ENCODE data around the gene XYLB. TPM values are rescaled to one million over a fixed set of nuclear protein-coding genes. Genes with fewer than 3 reads are reported as not detected.

XYLB gene
- total RNA-seq, 1 experiment from 2014 or later, result 6.6 TPM

GRCh38 chr3:38460377-38461270, 114.0 kb downstream of the XYLB start:
- intact Hi-C loops (cut with micrococcal nuclease; ENCODE audit: unreplicated experiment) (no loop called here), in situ Hi-C loops (cut with HindIII; ENCODE audit: low pct_unique_long_range_greater_than_20kb, low sequenced_read_pairs) (no loop called here)
- ChIA-PET POLR2A (no interaction called here), CTCF (no interaction called here)
- Histone ChIP-seq H3K27me3 (ENCODE audit: control insufficient read depth, insufficient read depth, low read length) (no peaks in the 10 kb centered on the region), H3K9me3 (ENCODE audit: control insufficient read depth, insufficient read depth, low read depth, low read length) (no peaks in the 10 kb centered on the region), H3K36me3 (ENCODE audit: control insufficient read depth, insufficient read depth, low read length) (no peaks in the 10 kb centered on the region), H3K4me3 (ENCODE audit: low read depth in 2 of 2, low read length in 2 of 2) (no peak overlapping the region), H3K4me1 (ENCODE audit: control insufficient read depth, insufficient read depth, low read length) (peaks cover 7% of the 10 kb centered on the region; the same call in 1 of the 2 replicates), H3K27ac (ENCODE audit: low read length) (no peak overlapping the region)
- TF ChIP-seq SIN3A (IDR thresholded peaks at IDR 0.05; ENCODE audit: borderline replicate concordance, insufficient read depth, low read depth, low read length) (no peak), TCF7L2 (IDR thresholded peaks at IDR 0.05; ENCODE audit: low read depth, low read length) (no peak), POLR2AphosphoS5 (IDR thresholded peaks at IDR 0.05; ENCODE audit: low read depth, low read length) (no peak)
- TF ChIP-seq, protein P1, sequence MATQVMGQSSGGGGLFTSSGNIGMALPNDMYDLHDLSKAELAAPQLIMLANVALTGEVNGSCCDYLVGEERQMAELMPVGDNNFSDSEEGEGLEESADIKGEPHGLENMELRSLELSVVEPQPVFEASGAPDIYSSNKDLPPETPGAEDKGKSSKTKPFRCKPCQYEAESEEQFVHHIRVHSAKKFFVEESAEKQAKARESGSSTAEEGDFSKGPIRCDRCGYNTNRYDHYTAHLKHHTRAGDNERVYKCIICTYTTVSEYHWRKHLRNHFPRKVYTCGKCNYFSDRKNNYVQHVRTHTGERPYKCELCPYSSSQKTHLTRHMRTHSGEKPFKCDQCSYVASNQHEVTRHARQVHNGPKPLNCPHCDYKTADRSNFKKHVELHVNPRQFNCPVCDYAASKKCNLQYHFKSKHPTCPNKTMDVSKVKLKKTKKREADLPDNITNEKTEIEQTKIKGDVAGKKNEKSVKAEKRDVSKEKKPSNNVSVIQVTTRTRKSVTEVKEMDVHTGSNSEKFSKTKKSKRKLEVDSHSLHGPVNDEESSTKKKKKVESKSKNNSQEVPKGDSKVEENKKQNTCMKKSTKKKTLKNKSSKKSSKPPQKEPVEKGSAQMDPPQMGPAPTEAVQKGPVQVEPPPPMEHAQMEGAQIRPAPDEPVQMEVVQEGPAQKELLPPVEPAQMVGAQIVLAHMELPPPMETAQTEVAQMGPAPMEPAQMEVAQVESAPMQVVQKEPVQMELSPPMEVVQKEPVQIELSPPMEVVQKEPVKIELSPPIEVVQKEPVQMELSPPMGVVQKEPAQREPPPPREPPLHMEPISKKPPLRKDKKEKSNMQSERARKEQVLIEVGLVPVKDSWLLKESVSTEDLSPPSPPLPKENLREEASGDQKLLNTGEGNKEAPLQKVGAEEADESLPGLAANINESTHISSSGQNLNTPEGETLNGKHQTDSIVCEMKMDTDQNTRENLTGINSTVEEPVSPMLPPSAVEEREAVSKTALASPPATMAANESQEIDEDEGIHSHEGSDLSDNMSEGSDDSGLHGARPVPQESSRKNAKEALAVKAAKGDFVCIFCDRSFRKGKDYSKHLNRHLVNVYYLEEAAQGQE (IDR thresholded peaks at IDR 0.05; ENCODE audit: insufficient read depth in 1 of 2, low read depth in 2 of 2, low read length in 1 of 2), result no peak
- TF ChIP-seq, protein P2, sequence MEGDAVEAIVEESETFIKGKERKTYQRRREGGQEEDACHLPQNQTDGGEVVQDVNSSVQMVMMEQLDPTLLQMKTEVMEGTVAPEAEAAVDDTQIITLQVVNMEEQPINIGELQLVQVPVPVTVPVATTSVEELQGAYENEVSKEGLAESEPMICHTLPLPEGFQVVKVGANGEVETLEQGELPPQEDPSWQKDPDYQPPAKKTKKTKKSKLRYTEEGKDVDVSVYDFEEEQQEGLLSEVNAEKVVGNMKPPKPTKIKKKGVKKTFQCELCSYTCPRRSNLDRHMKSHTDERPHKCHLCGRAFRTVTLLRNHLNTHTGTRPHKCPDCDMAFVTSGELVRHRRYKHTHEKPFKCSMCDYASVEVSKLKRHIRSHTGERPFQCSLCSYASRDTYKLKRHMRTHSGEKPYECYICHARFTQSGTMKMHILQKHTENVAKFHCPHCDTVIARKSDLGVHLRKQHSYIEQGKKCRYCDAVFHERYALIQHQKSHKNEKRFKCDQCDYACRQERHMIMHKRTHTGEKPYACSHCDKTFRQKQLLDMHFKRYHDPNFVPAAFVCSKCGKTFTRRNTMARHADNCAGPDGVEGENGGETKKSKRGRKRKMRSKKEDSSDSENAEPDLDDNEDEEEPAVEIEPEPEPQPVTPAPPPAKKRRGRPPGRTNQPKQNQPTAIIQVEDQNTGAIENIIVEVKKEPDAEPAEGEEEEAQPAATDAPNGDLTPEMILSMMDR (IDR thresholded peaks at IDR 0.05), result no peak
- no peak for DNase-seq (ENCODE audit: low read depth, low spot score)
- no peak for ATAC-seq
- no TSS peak for BruUV-seq (replicated peaks)

Other genes starting within 250 kb of the XYLB start
- gene ACAA1, start 209.7 kb upstream of the XYLB start, total RNA-seq (2021; ENCODE audit: unreplicated experiment), result 52.0 TPM
- 32.7 TPM for gene MYD88, start 208.1 kb upstream of the XYLB start, total RNA-seq (2021; ENCODE audit: unreplicated experiment)
- gene OXSR1, start 181.2 kb upstream of the XYLB start, total RNA-seq (2021; ENCODE audit: unreplicated experiment), result 33.2 TPM
- gene SLC22A13, start 81.0 kb upstream of the XYLB start, total RNA-seq (2021; ENCODE audit: unreplicated experiment), result 0.33 TPM
- gene SLC22A14, start 64.5 kb upstream of the XYLB start, total RNA-seq (2021; ENCODE audit: unreplicated experiment), result 0.13 TPM
- 2.8 TPM for gene ACVR2B, start 107.1 kb downstream of the XYLB start, total RNA-seq (2021; ENCODE audit: unreplicated experiment)
- 12.5 TPM for gene EXOG, start 149.6 kb downstream of the XYLB start, total RNA-seq (2021; ENCODE audit: unreplicated experiment)

Data from Panc1 (cell line).